Measurements from ENCODE around the gene FBXO3.

- TF ChIP-seq CTCF (conservative IDR thresholded peaks at IDR 0.05; ENCODE audit: low read depth, low read length) = no peak
- no peak for TF ChIP-seq EZH2phosphoT487 (IDR thresholded peaks at IDR 0.05; ENCODE audit: borderline replicate concordance, low read length)
Measured at GRCh38 chr11:33773404-33773986, 825 bp downstream of the FBXO3 start.
